ENCODE data around the gene ARVCF.

- TF ChIP-seq POLR2A (IDR thresholded peaks at IDR 0.05) (no peak), CTCF (IDR thresholded peaks at IDR 0.05) (no peak), EP300 (IDR thresholded peaks at IDR 0.05) (no peak)
These were observed 37.9 kb upstream of the ARVCF start for GRCh38 chr22:20054485-20054884.
